GM18526 (cell line): Measurements from ENCODE around the gene TBX10.
A peak's percentile ranks its signal among the peaks of the same experiment; 100 is the strongest.

Source experiments
- POLR2A ChIP-seq: IDR thresholded peaks from 3 replicates; pipeline ENCODE4 v1.6.1; 2011; ENCODE audit not compliant: insufficient read length; ENCODE audit errors: extremely low read depth

TBX10 gene

GRCh38 chr11:67610302-67610868, 29.2 kb downstream of the TBX10 start:
- no peak for TF ChIP-seq POLR2A

GRCh38 chr11:67609316-67609715, 30.2 kb downstream of the TBX10 start:
- TF ChIP-seq POLR2A: no peak

DNA sequence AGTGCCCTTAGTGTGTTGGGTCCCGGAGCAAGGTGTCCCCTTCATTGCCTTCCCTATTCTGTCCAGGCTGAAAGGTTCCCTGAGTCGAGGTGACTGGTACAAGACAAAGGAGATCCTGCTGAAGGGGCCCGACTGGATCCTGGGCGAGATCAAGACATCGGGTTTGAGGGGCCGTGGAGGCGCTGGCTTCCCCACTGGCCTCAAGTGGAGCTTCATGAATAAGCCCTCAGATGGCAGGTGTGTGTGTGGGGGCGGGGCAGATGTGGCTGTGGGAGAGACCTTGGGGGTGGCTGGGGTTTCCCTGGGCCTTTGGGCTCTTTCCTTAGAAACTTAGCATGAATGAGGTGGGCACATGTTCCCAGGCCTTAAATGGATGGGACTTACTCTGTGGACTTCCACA, 31.1 kb downstream of the TBX10 start:
- no peak for TF ChIP-seq POLR2A

GRCh38 chr11:67607507-67607906, 32.1 kb downstream of the TBX10 start:
- TF ChIP-seq POLR2A: no peak

GRCh38 chr11:67606492-67607295, 32.9 kb downstream of the TBX10 start, which contains the start of gene NDUFV1:
NDUFV1 (plus strand) TSS chr11:67606936; CDS start chr11:67607005, 69 bp downstream.
- peak; percentile 81 for TF ChIP-seq POLR2A

DNA sequence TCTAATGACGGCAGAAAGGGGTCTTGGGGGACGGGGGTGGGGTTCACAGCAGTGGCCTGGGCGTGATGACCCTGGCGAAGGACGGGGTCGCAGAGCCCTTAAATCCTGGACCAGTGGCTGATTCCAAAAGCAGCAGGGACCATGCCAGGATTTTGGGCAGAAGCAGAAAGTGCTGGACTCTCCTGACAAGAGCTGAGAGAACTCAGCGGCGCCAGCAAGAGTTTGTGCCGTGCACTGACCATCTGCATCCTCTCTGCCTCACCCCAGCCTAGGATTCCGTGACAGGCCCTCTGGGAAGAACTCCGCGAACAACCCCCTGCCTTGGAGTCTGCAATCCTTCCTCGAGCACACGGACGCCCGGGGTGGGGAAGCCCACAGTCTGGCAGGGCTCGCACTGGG, 33.5 kb downstream of the TBX10 start:
- no peak for TF ChIP-seq POLR2A

- no peak for TF ChIP-seq POLR2A
These were observed 34.1 kb downstream of the TBX10 start for GRCh38 chr11:67605231-67606011.

GRCh38 chr11:67604815-67605214, 34.7 kb downstream of the TBX10 start:
- TF ChIP-seq POLR2A: no peak

DNA sequence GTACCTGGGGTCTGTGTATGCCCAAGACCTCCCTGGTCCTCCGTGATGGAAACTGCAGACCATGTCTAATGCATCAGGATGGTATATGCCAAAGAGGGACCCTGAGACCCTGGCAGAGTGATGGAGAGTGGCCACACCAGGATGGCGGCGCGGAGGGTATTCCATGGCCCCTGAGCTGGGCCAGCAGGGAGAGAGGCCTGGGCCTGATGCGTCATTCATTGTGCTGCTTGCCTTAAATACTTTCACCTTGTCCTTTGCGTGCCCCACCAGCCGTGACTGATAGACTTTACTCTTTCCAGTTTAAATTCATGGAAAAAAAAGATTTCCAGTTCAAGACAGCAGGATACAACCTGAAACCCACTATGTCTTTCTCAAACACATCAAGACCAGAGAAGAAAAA, 38.5 kb downstream of the TBX10 start:
- TF ChIP-seq POLR2A: no peak

GRCh38 chr11:67600324-67601029, 39.1 kb downstream of the TBX10 start:
- no peak for TF ChIP-seq POLR2A

- no peak for TF ChIP-seq POLR2A
These were observed 40.4 kb downstream of the TBX10 start for GRCh38 chr11:67599149-67599548.

DNA sequence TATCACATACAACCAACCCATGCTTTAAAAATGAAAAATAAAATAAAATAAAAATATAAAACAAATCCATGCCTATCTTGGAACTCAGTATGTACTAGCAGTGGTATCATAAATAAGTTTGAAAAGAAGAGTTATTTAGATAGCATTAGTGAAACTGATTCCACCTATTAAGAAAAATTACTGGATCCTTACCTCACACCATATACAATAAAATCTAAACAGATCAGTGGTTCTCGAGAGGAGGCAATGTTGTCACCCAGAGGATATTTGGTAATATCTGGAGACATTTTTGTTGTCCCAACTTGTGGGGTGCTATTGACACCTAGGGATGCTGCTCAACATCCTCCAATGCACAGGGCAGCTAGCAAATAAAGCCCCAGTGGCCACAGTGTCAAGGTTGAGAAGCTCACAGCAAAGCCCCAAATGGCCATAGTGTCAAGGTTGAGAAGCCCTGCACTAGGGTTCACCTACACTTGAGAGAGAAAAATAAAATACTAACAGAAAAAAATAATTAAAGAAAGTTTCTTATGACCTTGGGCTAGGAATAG, 42.7 kb downstream of the TBX10 start:
- no peak for TF ChIP-seq POLR2A

GRCh38 chr11:67594480-67594879, 45.1 kb downstream of the TBX10 start:
- no peak for TF ChIP-seq POLR2A

- TF ChIP-seq POLR2A: no peak
These were observed 46.0 kb downstream of the TBX10 start for GRCh38 chr11:67593565-67593905.
